ENCODE measurements around the gene XK. TPM values are rescaled to one million over a fixed set of nuclear protein-coding genes. Genes with fewer than 3 reads are reported as not detected.

Gene XK
- total RNA-seq, 6 donors from 2014 or later = under 0.01 to 5.7 (median 1.8) TPM

DNA sequence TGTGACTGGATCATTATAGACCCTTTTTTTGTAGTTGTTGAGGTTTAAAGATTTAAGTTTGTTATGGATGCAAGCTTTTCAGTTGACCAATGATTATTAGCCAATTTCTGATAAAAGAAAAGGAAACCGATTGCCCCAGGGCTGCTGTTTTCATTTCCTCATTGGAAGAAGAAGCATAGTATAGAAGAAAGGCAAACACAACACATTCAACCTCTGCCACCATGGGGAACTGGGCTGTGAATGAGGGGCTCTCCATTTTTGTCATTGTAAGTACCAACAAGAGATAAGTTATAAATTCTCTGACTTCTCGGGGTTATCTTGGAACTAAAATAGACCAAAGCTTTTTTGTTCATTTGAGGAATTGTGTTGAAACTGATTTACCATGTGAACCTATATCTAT lies 94.3 kb downstream of the XK start, which contains the start of gene CYBB:
CYBB (plus strand) TSS at position 203 of the 400 bp plus-strand sequence; CDS start at position 222, 19 bp downstream.
- H3K27me3 ChIP-seq = no peaks in the 10 kb centered on the region
- ATAC-seq (ENCODE audit: low FRiP score in 2 of 2) (no peak), DNase-seq (no peak)
- WGBS, 2 donors = 58 to 63% methylated on average over 2 of the region's 2 CpGs
- peak within 1 kb of the TSS in 1 of 4 donors; percentile 44 for H3K27ac ChIP-seq
- TF ChIP-seq POLR2A (IDR thresholded peaks at IDR 0.05) (no peak), POLR2AphosphoS5 (IDR thresholded peaks at IDR 0.05) (no peak), EP300 (IDR thresholded peaks at IDR 0.05) (no peak)
- TF ChIP-seq, protein P1, sequence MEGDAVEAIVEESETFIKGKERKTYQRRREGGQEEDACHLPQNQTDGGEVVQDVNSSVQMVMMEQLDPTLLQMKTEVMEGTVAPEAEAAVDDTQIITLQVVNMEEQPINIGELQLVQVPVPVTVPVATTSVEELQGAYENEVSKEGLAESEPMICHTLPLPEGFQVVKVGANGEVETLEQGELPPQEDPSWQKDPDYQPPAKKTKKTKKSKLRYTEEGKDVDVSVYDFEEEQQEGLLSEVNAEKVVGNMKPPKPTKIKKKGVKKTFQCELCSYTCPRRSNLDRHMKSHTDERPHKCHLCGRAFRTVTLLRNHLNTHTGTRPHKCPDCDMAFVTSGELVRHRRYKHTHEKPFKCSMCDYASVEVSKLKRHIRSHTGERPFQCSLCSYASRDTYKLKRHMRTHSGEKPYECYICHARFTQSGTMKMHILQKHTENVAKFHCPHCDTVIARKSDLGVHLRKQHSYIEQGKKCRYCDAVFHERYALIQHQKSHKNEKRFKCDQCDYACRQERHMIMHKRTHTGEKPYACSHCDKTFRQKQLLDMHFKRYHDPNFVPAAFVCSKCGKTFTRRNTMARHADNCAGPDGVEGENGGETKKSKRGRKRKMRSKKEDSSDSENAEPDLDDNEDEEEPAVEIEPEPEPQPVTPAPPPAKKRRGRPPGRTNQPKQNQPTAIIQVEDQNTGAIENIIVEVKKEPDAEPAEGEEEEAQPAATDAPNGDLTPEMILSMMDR (IDR thresholded peaks at IDR 0.05) = no peak
- peak within 1 kb of the TSS in 2 of 4 donors; percentile 9 to 30 for H3K4me3 ChIP-seq
- H3K4me1 ChIP-seq = no peaks in the 10 kb centered on the region
- H3K36me3 ChIP-seq = no peaks in the 10 kb centered on the region
- no peaks in the 10 kb centered on the region for H3K9me3 ChIP-seq

- TF ChIP-seq POLR2AphosphoS5 (IDR thresholded peaks at IDR 0.05) (no peak), POLR2A (IDR thresholded peaks at IDR 0.05) (no peak), EP300 (IDR thresholded peaks at IDR 0.05) (no peak)
- TF ChIP-seq, protein P1 (IDR thresholded peaks at IDR 0.05) = no peak
- peak overlapping the region in 2 of 4 donors; percentile 3 to 30 for H3K4me3 ChIP-seq
- ATAC-seq (ENCODE audit: low FRiP score in 2 of 2) (no peak), DNase-seq (no peak)
- no peaks in the 10 kb centered on the region for H3K36me3 ChIP-seq
- no peaks in the 10 kb centered on the region for H3K9me3 ChIP-seq
- no peaks in the 10 kb centered on the region for H3K27me3 ChIP-seq
- peak overlapping the region in 2 of 4 donors; percentile 4 to 30 for H3K27ac ChIP-seq
- WGBS, 2 donors = 84% methylated on average over 4 of the region's 4 CpGs
- H3K4me1 ChIP-seq = no peaks in the 10 kb centered on the region
Observed at GRCh38 chrX:37781081-37781480, 95.5 kb downstream of the XK start.

Other genes starting within 250 kb of the XK start
- 1 to 10 TPM in 5 of 6 donors, under 1 TPM in 1; 0.84 to 2.9 (median 1.8) TPM for gene LANCL3, start 114.1 kb upstream of the XK start, total RNA-seq
- 100 to 1,000 TPM in 2 of 6 donors, 10 to 100 TPM in 4; 12.1 to 254 (median 45.5) TPM for gene CYBB, start 94.3 kb downstream of the XK start, total RNA-seq
- gene DYNLT3, start 161.8 kb downstream of the XK start, total RNA-seq = 10 to 100 TPM in 4 of 6 donors, 1 to 10 TPM in 2; 4.1 to 38.2 (median 23.5) TPM